ENCODE results near the gene STIM1. TPM values are rescaled to one million over a fixed set of nuclear protein-coding genes. Genes with fewer than 3 reads are reported as not detected.

Gene STIM1
- total RNA-seq, 4 donors from 2014 or later: 36.3 to 158 (median 46.1) TPM

- TF ChIP-seq CTCF (IDR thresholded peaks at IDR 0.05) (no peak), POLR2A (IDR thresholded peaks at IDR 0.05) (no peak)
- Histone ChIP-seq H3K27me3 (no peaks in the 10 kb centered on the region), H3K27ac (no peak overlapping the region), H3K9me3 (no peaks in the 10 kb centered on the region), H3K36me3 (no peaks in the 10 kb centered on the region), H3K4me3 (no peak overlapping the region), H3K4me1 (peaks cover 0 to 18% (median 2%) of the 10 kb centered on the region in 4 donors)
- no peak for DNase-seq
These were observed 30.4 kb downstream of the STIM1 start for GRCh38 chr11:3885855-3886254.

- TF ChIP-seq CTCF (IDR thresholded peaks at IDR 0.05) (no peak), POLR2A (IDR thresholded peaks at IDR 0.05) (no peak)
- peaks cover 0 to 14% (median 0%) of the 10 kb centered on the region in 4 donors for H3K4me1 ChIP-seq
- no peak for DNase-seq
- no peaks in the 10 kb centered on the region for H3K9me3 ChIP-seq
- H3K27me3 ChIP-seq: no peaks in the 10 kb centered on the region
- no peak overlapping the region for H3K4me3 ChIP-seq
- H3K27ac ChIP-seq: no peak overlapping the region
- no peaks in the 10 kb centered on the region for H3K36me3 ChIP-seq
These were observed 31.5 kb downstream of the STIM1 start for GRCh38 chr11:3886985-3887384.

DNA sequence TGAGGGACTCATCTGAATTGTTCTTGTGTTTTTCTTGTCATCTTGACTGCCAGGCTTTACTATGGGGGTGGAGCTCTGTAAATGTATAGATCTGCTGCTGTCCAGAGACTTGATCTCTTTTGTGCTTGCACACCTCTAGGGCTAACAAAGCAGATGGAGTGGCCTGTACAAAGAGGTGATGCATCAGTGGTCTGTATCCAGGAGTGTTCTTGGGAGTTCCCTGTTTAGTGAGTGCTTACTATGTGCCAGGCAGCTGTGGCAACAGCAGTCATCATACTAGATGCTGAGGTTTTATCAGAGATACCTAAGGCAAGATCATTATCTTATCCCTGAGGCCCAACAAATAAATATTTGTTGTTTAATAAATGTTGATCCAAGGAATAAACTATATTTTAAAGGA is 33.4 kb downstream of the STIM1 start:
- Histone ChIP-seq H3K4me1 (peaks cover 0 to 14% (median 5%) of the 10 kb centered on the region in 4 donors), H3K36me3 (no peaks in the 10 kb centered on the region), H3K9me3 (no peaks in the 10 kb centered on the region), H3K4me3 (no peak overlapping the region), H3K27me3 (no peaks in the 10 kb centered on the region), H3K27ac (no peak overlapping the region)
- no peak for DNase-seq
- no peak for TF ChIP-seq CTCF (IDR thresholded peaks at IDR 0.05)
- no peak for TF ChIP-seq POLR2A (IDR thresholded peaks at IDR 0.05)

DNA sequence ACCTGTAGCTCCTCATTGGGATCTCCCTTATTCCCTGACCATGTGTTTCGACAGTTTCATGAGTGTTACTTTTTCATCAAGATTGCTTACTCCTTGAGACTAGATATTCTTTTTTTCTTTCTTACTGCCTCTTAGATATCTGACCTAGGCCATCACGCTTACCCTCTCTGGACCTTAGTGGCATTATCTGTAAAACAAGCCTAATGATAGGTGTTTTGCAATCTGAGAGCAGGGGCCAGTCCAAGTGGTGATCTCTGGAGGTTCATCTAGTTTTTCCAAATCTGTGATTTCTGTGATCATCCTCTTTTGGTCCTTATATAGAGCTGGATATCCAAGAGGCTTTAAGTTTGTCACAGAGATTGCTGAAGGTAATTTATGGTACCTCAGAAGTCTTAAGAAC is 34.5 kb downstream of the STIM1 start:
- no peaks in the 10 kb centered on the region for H3K27me3 ChIP-seq
- no peak for DNase-seq
- H3K27ac ChIP-seq: no peak overlapping the region
- H3K4me3 ChIP-seq: no peak overlapping the region
- no peaks in the 10 kb centered on the region for H3K36me3 ChIP-seq
- H3K4me1 ChIP-seq: peaks cover 0 to 14% (median 8%) of the 10 kb centered on the region in 4 donors
- H3K9me3 ChIP-seq: no peaks in the 10 kb centered on the region
- TF ChIP-seq POLR2A (IDR thresholded peaks at IDR 0.05): no peak
- TF ChIP-seq CTCF (IDR thresholded peaks at IDR 0.05): no peak

- DNase-seq: no peak
- no peak for TF ChIP-seq POLR2A (IDR thresholded peaks at IDR 0.05)
- TF ChIP-seq CTCF (IDR thresholded peaks at IDR 0.05): no peak
These were observed 35.3 kb downstream of the STIM1 start for GRCh38 chr11:3890806-3891205.

GRCh38 chr11:3891751-3892150 is 36.3 kb downstream of the STIM1 start:
- no peaks in the 10 kb centered on the region for H3K27me3 ChIP-seq
- no peak overlapping the region for H3K27ac ChIP-seq
- no peak for DNase-seq
- H3K9me3 ChIP-seq: no peaks in the 10 kb centered on the region
- no peak overlapping the region for H3K4me3 ChIP-seq
- H3K36me3 ChIP-seq: no peaks in the 10 kb centered on the region
- peaks cover 0 to 14% (median 10%) of the 10 kb centered on the region in 4 donors for H3K4me1 ChIP-seq
- no peak for TF ChIP-seq CTCF (IDR thresholded peaks at IDR 0.05)
- no peak for TF ChIP-seq POLR2A (IDR thresholded peaks at IDR 0.05)

More at GRCh38 chr11:3890806-3891205, 35.3 kb downstream of the STIM1 start:
- no peak overlapping the region for H3K27ac ChIP-seq
- no peaks in the 10 kb centered on the region for H3K27me3 ChIP-seq
- no peaks in the 10 kb centered on the region for H3K36me3 ChIP-seq
- H3K4me1 ChIP-seq: peaks cover 0 to 14% (median 10%) of the 10 kb centered on the region in 4 donors
- no peaks in the 10 kb centered on the region for H3K9me3 ChIP-seq
- H3K4me3 ChIP-seq: no peak overlapping the region

Measured in Peyer's patch (tissue), 4 donors.